Activated naive CD4-positive, alpha-beta T cell treated with anti-CD3 and anti-CD28 coated beads, Interleukin-2, amount 10 ng/mL, durations not matched to agents 7 days and 5 days (primary cell): ENCODE measurements around the gene PAX5.

Experiments
- CTCF ChIA-PET: fragments of 350-600 bp; sonication (Branson Sonifier 250); formaldehyde crosslinking; loops from one replicate; lab custom pipeline; 2021; ENCODE audit warnings: antibody characterized with exemption; lab: Charles Lee
- DNase-seq: peaks from one replicate; pipeline ENCODE4 v3.0.0-alpha.2; 2020
- H3K27ac Mint-ChIP-seq: one replicate; pipeline ENCODE4 v1.8.0; 2021; ENCODE audit warnings: mild to moderate bottlenecking, moderate library complexity, mixed read lengths
- H3K27me3 Mint-ChIP-seq: one replicate; pipeline ENCODE4 v1.8.0; 2021; ENCODE audit warnings: mild to moderate bottlenecking, mixed read lengths
- H3K36me3 Mint-ChIP-seq: one replicate; pipeline ENCODE4 v1.8.0; 2021; ENCODE audit warnings: mixed read lengths
- H3K4me1 Mint-ChIP-seq: one replicate; pipeline ENCODE4 v1.8.0; 2021; ENCODE audit warnings: mixed read lengths
- H3K4me3 Mint-ChIP-seq: one replicate; pipeline ENCODE4 v1.8.0; 2021; ENCODE audit warnings: mild to moderate bottlenecking, moderate library complexity, mixed read lengths
- H3K9me3 Mint-ChIP-seq: one replicate; pipeline ENCODE4 v1.8.0; 2021; ENCODE audit warnings: mixed read lengths

Gene PAX5

GRCh38 chr9:36831381-36832161 is 202.5 kb downstream of the PAX5 start:
- no peak for DNase-seq
- Mint-ChIP-seq H3K9me3 (no peaks in the 10 kb centered on the region), H3K27me3 (peaks cover 29% of the 10 kb centered on the region), H3K4me3 (no peak overlapping the region), H3K27ac (no peak overlapping the region), H3K4me1 (no peaks in the 10 kb centered on the region), H3K36me3 (no peaks in the 10 kb centered on the region)
- CTCF ChIA-PET: no interaction called here

DNA sequence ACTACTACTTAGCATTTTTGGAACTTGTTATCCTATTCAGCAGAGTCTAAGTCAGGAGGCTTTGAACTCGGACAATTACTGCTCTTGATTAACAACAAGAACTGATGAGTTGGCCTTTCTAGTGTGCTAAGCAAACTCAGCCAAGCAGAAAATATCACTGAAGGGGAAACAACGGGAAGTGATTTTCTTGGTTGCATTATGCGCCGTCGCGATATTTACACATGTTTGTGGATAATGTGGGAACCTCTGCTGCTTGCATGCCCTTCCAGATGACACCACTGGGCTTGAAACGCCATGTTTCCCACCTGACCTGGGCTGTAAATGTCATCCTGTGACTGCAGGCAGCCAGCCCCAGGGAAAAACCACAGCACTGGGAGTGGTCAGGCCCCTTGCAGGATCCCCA is 205.5 kb downstream of the PAX5 start:
- CTCF ChIA-PET: no interaction called here
- H3K36me3 Mint-ChIP-seq: no peaks in the 10 kb centered on the region
- H3K27me3 Mint-ChIP-seq: peaks cover 32% of the 10 kb centered on the region
- no peaks in the 10 kb centered on the region for H3K9me3 Mint-ChIP-seq
- H3K4me3 Mint-ChIP-seq: no peak overlapping the region
- DNase-seq: no peak
- H3K4me1 Mint-ChIP-seq: no peaks in the 10 kb centered on the region
- H3K27ac Mint-ChIP-seq: no peak overlapping the region

DNA sequence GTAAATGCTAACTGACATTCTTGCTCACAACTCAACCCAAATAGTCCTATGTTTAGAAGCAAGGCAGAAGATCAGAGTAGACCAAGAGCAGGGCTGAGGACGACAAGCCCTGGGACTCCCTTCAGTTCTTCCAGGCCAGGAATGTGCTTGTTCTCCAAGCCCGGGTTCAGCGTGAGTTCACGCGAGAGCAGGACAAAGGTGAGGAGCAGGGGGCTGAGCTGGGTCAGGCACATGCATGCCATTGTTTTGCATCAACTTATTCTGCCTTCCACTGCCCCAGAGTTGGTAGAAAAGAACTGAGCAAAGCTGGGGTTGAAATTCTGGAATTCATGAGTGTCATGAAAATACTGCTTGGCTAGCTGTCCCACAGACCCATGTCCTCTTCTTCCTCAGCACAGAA is 206.5 kb downstream of the PAX5 start:
- CTCF ChIA-PET: no interaction called here
- no peak for DNase-seq
- Mint-ChIP-seq H3K4me1 (no peaks in the 10 kb centered on the region), H3K9me3 (no peaks in the 10 kb centered on the region), H3K27me3 (peaks cover 34% of the 10 kb centered on the region), H3K36me3 (no peaks in the 10 kb centered on the region), H3K4me3 (no peak overlapping the region), H3K27ac (no peak overlapping the region)

DNA sequence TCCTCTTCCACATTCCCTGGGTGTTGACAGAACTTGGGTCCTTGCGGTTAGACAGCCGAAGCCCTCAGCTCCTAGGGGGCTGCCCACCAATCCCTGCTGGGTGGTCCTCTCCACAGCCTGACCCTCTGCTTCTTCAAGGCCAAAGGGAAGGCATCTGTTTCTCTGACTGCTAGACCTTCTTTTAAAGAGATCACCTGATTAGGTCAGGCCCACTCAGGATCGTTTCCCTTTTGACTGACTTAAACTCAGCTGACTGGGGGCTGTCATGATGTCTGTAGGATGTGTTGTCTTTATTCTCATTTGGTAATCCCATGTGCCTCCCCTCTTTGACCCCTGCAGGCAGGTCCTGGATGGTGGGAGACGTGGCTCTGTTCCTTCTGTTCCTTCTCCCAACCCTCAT is 207.5 kb downstream of the PAX5 start:
- H3K27me3 Mint-ChIP-seq: peaks cover 24% of the 10 kb centered on the region
- CTCF ChIA-PET: no interaction called here
- H3K27ac Mint-ChIP-seq: no peak overlapping the region
- no peak for DNase-seq
- H3K4me1 Mint-ChIP-seq: no peaks in the 10 kb centered on the region
- H3K36me3 Mint-ChIP-seq: no peaks in the 10 kb centered on the region
- H3K9me3 Mint-ChIP-seq: no peaks in the 10 kb centered on the region
- no peak overlapping the region for H3K4me3 Mint-ChIP-seq

GRCh38 chr9:36825179-36825578 is 208.9 kb downstream of the PAX5 start:
- no peaks in the 10 kb centered on the region for H3K36me3 Mint-ChIP-seq
- no peak overlapping the region for H3K27ac Mint-ChIP-seq
- H3K4me3 Mint-ChIP-seq: no peak overlapping the region
- no peaks in the 10 kb centered on the region for H3K4me1 Mint-ChIP-seq
- CTCF ChIA-PET: no interaction called here
- H3K9me3 Mint-ChIP-seq: no peaks in the 10 kb centered on the region
- peaks cover 26% of the 10 kb centered on the region for H3K27me3 Mint-ChIP-seq
- no peak for DNase-seq

DNA sequence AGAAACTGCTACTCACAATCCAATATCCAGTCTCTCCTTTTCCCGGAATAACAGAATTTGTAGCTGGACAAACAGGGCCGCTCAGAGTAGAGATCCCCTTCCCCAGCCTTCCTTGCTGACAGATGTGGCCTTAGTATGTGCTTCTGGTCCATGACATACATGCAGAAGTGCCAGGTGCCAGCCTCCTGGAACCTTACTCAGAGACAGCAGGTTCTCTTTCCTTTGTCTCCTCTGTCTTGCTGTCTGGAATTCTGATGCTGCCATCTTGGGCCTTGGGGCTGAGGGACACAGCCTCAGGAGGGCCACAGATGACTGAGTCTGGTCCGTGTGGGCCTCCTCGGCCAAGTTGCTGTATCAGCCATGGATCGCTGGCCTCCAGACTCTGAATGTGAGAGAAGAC is 210.1 kb downstream of the PAX5 start:
- no peak overlapping the region for H3K4me3 Mint-ChIP-seq
- DNase-seq: no peak

GRCh38 chr9:36823466-36823865 is 210.6 kb downstream of the PAX5 start:
- Mint-ChIP-seq H3K27ac (no peak overlapping the region), H3K4me3 (no peak overlapping the region), H3K27me3 (peaks cover 43% of the 10 kb centered on the region), H3K36me3 (no peaks in the 10 kb centered on the region), H3K4me1 (peaks cover 3% of the 10 kb centered on the region), H3K9me3 (no peaks in the 10 kb centered on the region)
- DNase-seq: no peak
- CTCF ChIA-PET: no interaction called here

More for the DNA sequence above, 210.1 kb downstream of the PAX5 start:
- no peak overlapping the region for H3K27ac Mint-ChIP-seq
- no peaks in the 10 kb centered on the region for H3K4me1 Mint-ChIP-seq
- CTCF ChIA-PET: no interaction called here
- H3K27me3 Mint-ChIP-seq: peaks cover 38% of the 10 kb centered on the region
- no peaks in the 10 kb centered on the region for H3K9me3 Mint-ChIP-seq
- H3K36me3 Mint-ChIP-seq: no peaks in the 10 kb centered on the region

DNA sequence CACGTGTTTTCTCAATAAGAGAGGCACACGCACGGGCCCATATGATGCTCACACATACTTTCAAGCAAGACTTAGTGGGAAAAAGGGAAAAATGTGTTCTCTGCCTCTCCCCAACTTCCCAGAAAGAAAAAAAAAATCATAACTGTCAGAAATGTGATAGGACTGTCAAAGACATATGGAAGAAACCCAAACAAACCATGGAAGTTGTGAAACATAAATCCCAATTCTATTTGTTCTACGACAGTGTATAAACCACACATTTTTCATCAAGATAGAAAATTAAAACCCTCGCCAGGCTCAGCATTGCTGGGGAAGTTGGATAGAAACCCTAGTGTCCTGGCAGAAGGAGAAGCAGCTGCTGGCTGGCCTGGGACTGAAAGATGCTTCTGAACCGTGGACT is 211.9 kb downstream of the PAX5 start:
- CTCF ChIA-PET: no interaction called here
- H3K9me3 Mint-ChIP-seq: no peaks in the 10 kb centered on the region
- H3K36me3 Mint-ChIP-seq: no peaks in the 10 kb centered on the region
- DNase-seq: no peak
- peaks cover 55% of the 10 kb centered on the region for H3K27me3 Mint-ChIP-seq
- H3K4me3 Mint-ChIP-seq: no peak overlapping the region
- peaks cover 3% of the 10 kb centered on the region for H3K4me1 Mint-ChIP-seq
- no peak overlapping the region for H3K27ac Mint-ChIP-seq

GRCh38 chr9:36820392-36820861 is 213.6 kb downstream of the PAX5 start:
- Mint-ChIP-seq H3K27ac (no peak overlapping the region), H3K9me3 (no peaks in the 10 kb centered on the region), H3K36me3 (no peaks in the 10 kb centered on the region), H3K4me1 (peaks cover 3% of the 10 kb centered on the region), H3K27me3 (peaks cover 66% of the 10 kb centered on the region), H3K4me3 (no peak overlapping the region)
- CTCF ChIA-PET: no interaction called here
- no peak for DNase-seq

DNA sequence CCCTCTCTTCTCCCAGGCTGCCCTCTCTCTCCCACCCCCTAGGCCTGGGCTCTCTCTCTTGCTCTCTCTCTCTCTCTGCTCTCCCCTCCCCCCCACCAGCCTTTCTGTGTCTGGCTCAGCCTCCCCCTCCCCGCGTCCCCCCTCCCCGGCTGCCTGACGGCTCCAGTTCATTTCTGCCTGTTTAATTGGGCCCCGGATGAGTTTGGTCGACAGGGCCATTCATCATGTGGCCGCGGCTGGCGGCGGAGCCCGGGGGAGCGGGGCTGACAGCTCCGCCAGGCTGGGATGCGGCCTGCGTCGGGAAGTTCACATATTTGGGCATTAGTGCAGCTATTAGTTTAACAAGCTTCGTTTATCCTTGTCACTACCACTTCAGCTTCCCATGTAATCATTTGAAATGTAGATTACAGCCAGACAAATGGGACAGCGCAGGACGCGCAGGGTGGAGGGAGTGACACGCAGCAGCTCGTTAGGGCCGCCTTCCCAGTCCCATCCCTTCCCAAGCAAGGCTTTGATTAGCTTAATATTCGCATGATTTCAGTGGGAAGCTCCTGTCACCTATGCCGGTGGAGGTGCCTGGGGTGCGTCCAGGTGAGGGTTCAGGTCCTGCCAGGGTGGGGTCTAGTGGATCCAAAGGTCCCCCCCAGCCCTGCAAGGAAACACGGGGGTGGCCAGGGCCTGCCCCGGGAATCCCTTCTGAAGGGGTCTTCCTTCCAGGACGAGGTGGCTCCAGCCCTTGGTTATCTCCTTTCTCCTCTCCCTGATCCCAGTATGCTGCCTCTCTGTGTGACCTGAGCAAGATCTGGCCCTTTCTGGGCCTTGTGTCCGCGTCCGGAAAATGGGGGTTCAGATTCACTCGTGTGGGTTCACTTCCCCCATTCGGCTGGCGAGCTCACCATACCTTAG is 214.8 kb downstream of the PAX5 start:
- Mint-ChIP-seq H3K36me3 (no peaks in the 10 kb centered on the region), H3K4me1 (peaks cover 3% of the 10 kb centered on the region), H3K27ac (no peak overlapping the region), H3K27me3 (peaks cover 63% of the 10 kb centered on the region), H3K9me3 (no peaks in the 10 kb centered on the region), H3K4me3 (no peak overlapping the region)
- no peak for DNase-seq
- CTCF ChIA-PET: no interaction called here

DNA sequence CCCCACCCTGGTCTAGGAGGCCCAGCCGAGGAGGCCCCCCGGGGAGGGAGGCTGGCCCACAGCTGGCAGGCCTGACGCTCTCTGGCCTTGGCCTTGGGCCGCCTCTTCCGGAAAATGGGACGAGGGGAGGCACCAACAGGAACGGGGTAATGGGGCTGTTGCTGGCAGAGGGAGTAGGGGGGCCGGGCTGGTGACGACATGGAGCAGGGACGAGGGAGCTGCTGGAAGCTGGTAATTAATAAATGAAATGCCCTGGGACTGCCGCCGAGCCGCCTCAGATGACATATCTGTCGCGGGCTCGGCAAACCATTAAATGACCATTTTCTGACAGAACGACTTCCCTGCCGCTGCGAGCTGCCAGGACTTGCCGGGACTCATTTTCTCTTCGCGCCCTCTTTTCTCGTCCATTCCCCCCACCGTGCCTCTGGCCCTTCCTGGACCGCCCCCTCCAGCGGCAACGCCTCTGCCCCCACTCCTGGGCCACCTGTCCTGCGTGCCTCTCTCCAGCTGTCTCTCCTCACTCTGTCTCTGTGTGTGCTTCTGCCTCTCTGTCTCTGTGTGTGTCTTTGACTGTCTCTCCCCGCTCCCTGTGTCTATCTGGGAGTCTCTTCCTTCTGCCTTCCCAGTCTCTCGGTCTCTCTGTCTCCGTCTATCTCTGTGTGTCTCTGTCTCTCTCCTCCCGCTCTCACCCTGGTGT is 215.7 kb downstream of the PAX5 start:
- DNase-seq: no peak
- peaks cover 3% of the 10 kb centered on the region for H3K4me1 Mint-ChIP-seq
- H3K27me3 Mint-ChIP-seq: peaks cover 57% of the 10 kb centered on the region
- CTCF ChIA-PET: no interaction called here
- no peak overlapping the region for H3K4me3 Mint-ChIP-seq
- H3K27ac Mint-ChIP-seq: no peak overlapping the region
- H3K36me3 Mint-ChIP-seq: no peaks in the 10 kb centered on the region
- H3K9me3 Mint-ChIP-seq: no peaks in the 10 kb centered on the region

GRCh38 chr9:36817160-36817834 is 216.8 kb downstream of the PAX5 start:
- peaks cover 55% of the 10 kb centered on the region for H3K27me3 Mint-ChIP-seq
- DNase-seq: no peak
- no peaks in the 10 kb centered on the region for H3K36me3 Mint-ChIP-seq
- peaks cover 3% of the 10 kb centered on the region for H3K4me1 Mint-ChIP-seq
- H3K27ac Mint-ChIP-seq: no peak overlapping the region
- H3K4me3 Mint-ChIP-seq: no peak overlapping the region
- CTCF ChIA-PET: no interaction called here
- no peaks in the 10 kb centered on the region for H3K9me3 Mint-ChIP-seq

- H3K27ac Mint-ChIP-seq: no peak overlapping the region
- DNase-seq: no peak
- CTCF ChIA-PET: no interaction called here
- peaks cover 3% of the 10 kb centered on the region for H3K4me1 Mint-ChIP-seq
- H3K9me3 Mint-ChIP-seq: no peaks in the 10 kb centered on the region
- H3K36me3 Mint-ChIP-seq: no peaks in the 10 kb centered on the region
- no peak overlapping the region for H3K4me3 Mint-ChIP-seq
- H3K27me3 Mint-ChIP-seq: peaks cover 57% of the 10 kb centered on the region
These were observed 217.7 kb downstream of the PAX5 start for GRCh38 chr9:36816371-36816770.
